ENCODE results near the gene GPA33. TPM values are rescaled to one million over a fixed set of nuclear protein-coding genes. Genes with fewer than 3 reads are reported as not detected.

The GPA33 gene
- total RNA-seq, 2 experiments from 2014 or later, result not detected

DNA sequence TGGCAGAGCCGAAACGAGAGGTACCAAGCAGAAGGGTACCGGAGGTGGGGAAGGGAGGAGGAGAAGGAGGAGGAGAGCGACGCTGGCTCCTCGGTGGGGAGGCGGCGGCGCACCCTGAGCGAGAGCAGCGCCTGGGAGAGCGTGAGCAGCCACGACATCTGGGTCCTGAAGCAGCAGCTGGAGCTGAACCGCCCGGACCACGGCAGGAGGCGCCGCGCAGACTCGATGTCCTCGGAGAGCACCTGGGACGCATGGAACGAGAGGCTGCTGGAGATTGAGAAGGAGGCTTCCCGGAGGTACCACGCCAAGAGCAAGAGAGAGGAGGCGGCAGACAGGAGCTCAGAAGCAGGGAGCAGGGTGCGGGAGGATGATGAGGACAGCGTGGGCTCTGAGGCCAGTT is 36.1 kb upstream of the GPA33 start:
- intact Hi-C loops (cut with micrococcal nuclease; ENCODE audit: unreplicated experiment), result no loop called here
- H3K36me3 ChIP-seq (ENCODE audit: insufficient read depth, low read length), result no peaks in the 10 kb centered on the region
- BruUV-seq (replicated peaks), result no TSS peak
- no peaks in the 10 kb centered on the region for H3K4me1 ChIP-seq (ENCODE audit: insufficient read depth, low read length, poor library complexity, severe bottlenecking)
- no peak overlapping the region for H3K4me2 ChIP-seq (ENCODE audit: low read length)
- H3K79me2 ChIP-seq (ENCODE audit: insufficient read depth, low read depth, low read length), result no peaks in the 10 kb centered on the region
- H3K27ac ChIP-seq (ENCODE audit: low read depth, low read length, poor library complexity, severe bottlenecking), result no peak overlapping the region
- no peak for TF ChIP-seq EZH2phosphoT487 (IDR thresholded peaks at IDR 0.05; ENCODE audit: borderline replicate concordance, low read depth, low read length)
- TF ChIP-seq, protein P1, sequence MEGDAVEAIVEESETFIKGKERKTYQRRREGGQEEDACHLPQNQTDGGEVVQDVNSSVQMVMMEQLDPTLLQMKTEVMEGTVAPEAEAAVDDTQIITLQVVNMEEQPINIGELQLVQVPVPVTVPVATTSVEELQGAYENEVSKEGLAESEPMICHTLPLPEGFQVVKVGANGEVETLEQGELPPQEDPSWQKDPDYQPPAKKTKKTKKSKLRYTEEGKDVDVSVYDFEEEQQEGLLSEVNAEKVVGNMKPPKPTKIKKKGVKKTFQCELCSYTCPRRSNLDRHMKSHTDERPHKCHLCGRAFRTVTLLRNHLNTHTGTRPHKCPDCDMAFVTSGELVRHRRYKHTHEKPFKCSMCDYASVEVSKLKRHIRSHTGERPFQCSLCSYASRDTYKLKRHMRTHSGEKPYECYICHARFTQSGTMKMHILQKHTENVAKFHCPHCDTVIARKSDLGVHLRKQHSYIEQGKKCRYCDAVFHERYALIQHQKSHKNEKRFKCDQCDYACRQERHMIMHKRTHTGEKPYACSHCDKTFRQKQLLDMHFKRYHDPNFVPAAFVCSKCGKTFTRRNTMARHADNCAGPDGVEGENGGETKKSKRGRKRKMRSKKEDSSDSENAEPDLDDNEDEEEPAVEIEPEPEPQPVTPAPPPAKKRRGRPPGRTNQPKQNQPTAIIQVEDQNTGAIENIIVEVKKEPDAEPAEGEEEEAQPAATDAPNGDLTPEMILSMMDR (conservative IDR thresholded peaks at IDR 0.05; ENCODE audit: low read length), result no peak
- no peaks in the 10 kb centered on the region for H3K9me2 ChIP-seq (ENCODE audit: insufficient read depth, low read length)
- no peak for DNase-seq (ENCODE audit: low spot score)
- ChIA-PET CTCF (ENCODE audit: unreplicated experiment) (no interaction called here), POLR2A (interaction anchor here (0.7 to 0.8 kb wide), 2 partner anchors 56 to 137 kb away, joined by 3 read pairs; no protein-coding TSS in a partner anchor)
- no peak overlapping the region for H3K4me3 ChIP-seq (ENCODE audit: low read depth, low read length, poor library complexity, severe bottlenecking)
- no peaks in the 10 kb centered on the region for H4K20me1 ChIP-seq (ENCODE audit: insufficient read depth, low read length)
- no peaks in the 10 kb centered on the region for H3K9me3 ChIP-seq (ENCODE audit: low read length)
- no peak overlapping the region for H2AFZ ChIP-seq (ENCODE audit: low read length)

DNA sequence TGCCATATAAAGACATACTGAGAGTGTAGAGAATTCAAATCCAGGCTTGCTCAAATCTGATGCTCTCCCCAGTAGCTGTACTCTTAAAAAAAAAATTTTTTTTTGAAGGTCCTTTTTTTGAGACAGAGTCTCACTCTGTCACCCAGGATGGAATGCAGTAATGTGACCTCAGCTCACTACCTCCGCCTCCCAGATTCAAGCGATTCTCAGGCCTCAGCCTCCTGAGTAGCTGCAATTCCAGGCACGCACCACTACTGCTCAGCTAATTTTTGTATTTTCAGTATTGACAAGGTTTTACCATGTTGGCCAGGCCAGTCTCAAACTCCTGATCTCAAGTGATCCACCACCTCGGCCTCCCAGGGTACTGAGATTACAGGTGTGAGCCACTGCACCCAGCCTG is 32.4 kb upstream of the GPA33 start:
- ChIA-PET CTCF (ENCODE audit: unreplicated experiment) (no interaction called here), POLR2A (no interaction called here)
- no peak for DNase-seq (ENCODE audit: low spot score)
- H2AFZ ChIP-seq (ENCODE audit: low read length), result no peak overlapping the region
- no peak overlapping the region for H3K4me3 ChIP-seq (ENCODE audit: low read depth, low read length, poor library complexity, severe bottlenecking)
- H3K9me2 ChIP-seq (ENCODE audit: insufficient read depth, low read length), result no peaks in the 10 kb centered on the region
- H4K20me1 ChIP-seq (ENCODE audit: insufficient read depth, low read length), result no peaks in the 10 kb centered on the region
- H3K4me1 ChIP-seq (ENCODE audit: insufficient read depth, low read length, poor library complexity, severe bottlenecking), result no peaks in the 10 kb centered on the region
- no peaks in the 10 kb centered on the region for H3K79me2 ChIP-seq (ENCODE audit: insufficient read depth, low read depth, low read length)
- TF ChIP-seq, protein P1 (conservative IDR thresholded peaks at IDR 0.05; ENCODE audit: low read length), result no peak
- TF ChIP-seq EZH2phosphoT487 (IDR thresholded peaks at IDR 0.05; ENCODE audit: borderline replicate concordance, low read depth, low read length), result no peak
- H3K9me3 ChIP-seq (ENCODE audit: low read length), result no peaks in the 10 kb centered on the region
- no peaks in the 10 kb centered on the region for H3K36me3 ChIP-seq (ENCODE audit: insufficient read depth, low read length)
- no peak overlapping the region for H3K4me2 ChIP-seq (ENCODE audit: low read length)
- intact Hi-C loops (cut with micrococcal nuclease; ENCODE audit: unreplicated experiment), result no loop called here
- no TSS peak for BruUV-seq (replicated peaks)
- no peak overlapping the region for H3K27ac ChIP-seq (ENCODE audit: low read depth, low read length, poor library complexity, severe bottlenecking)

DNA sequence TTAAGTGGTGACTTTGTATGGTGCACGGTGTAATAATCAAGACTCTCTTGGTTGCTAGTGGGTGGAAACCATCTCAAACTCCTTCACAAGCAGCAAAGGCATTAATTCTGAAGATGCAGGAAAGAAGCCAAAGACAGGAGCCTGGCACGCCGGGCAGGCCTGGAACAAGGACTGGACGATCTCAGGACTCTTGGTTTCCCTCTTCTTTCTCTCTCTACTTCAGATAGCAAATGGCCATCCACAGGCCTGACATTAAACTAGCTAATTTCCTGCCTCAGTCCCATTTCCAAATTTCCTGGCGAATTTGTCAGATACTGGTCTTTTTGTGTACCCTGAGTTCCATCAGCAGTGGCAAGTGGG is 31.9 kb upstream of the GPA33 start:
- no peaks in the 10 kb centered on the region for H3K9me2 ChIP-seq (ENCODE audit: insufficient read depth, low read length)
- no peaks in the 10 kb centered on the region for H3K79me2 ChIP-seq (ENCODE audit: insufficient read depth, low read depth, low read length)
- intact Hi-C loops (cut with micrococcal nuclease; ENCODE audit: unreplicated experiment), result no loop called here
- H3K4me2 ChIP-seq (ENCODE audit: low read length), result no peak overlapping the region
- CTCF ChIA-PET (ENCODE audit: unreplicated experiment), result no interaction called here
- no peak overlapping the region for H2AFZ ChIP-seq (ENCODE audit: low read length)
- H3K9me3 ChIP-seq (ENCODE audit: low read length), result no peaks in the 10 kb centered on the region
- H3K36me3 ChIP-seq (ENCODE audit: insufficient read depth, low read length), result no peaks in the 10 kb centered on the region
- no TSS peak for BruUV-seq (replicated peaks)
- no peak overlapping the region for H3K27ac ChIP-seq (ENCODE audit: low read depth, low read length, poor library complexity, severe bottlenecking)
- POLR2A ChIA-PET, result no interaction called here
- H4K20me1 ChIP-seq (ENCODE audit: insufficient read depth, low read length), result no peaks in the 10 kb centered on the region
- no peak for DNase-seq (ENCODE audit: low spot score)
- no peak for TF ChIP-seq EZH2phosphoT487 (IDR thresholded peaks at IDR 0.05; ENCODE audit: borderline replicate concordance, low read depth, low read length)
- TF ChIP-seq, protein P1 (conservative IDR thresholded peaks at IDR 0.05; ENCODE audit: low read length), result no peak
- H3K4me1 ChIP-seq (ENCODE audit: insufficient read depth, low read length, poor library complexity, severe bottlenecking), result no peaks in the 10 kb centered on the region
- no peak overlapping the region for H3K4me3 ChIP-seq (ENCODE audit: low read depth, low read length, poor library complexity, severe bottlenecking)
